PFSK-1 (cell line): ENCODE measurements around the gene AGO1.

Experiments used
- POLR2AphosphoS5 ChIP-seq: IDR thresholded peaks from 2 replicates; pipeline ENCODE4 v1.6.1; 2012; ENCODE audit warnings: low read depth, mild to moderate bottlenecking, control low read depth, low read length, moderate library complexity
- TAF1 ChIP-seq: IDR thresholded peaks from 2 replicates; pipeline ENCODE4 v1.6.1; 2012; ENCODE audit warnings: low read length, control low read depth, borderline replicate concordance; ENCODE audit not compliant: insufficient read depth

DNA sequence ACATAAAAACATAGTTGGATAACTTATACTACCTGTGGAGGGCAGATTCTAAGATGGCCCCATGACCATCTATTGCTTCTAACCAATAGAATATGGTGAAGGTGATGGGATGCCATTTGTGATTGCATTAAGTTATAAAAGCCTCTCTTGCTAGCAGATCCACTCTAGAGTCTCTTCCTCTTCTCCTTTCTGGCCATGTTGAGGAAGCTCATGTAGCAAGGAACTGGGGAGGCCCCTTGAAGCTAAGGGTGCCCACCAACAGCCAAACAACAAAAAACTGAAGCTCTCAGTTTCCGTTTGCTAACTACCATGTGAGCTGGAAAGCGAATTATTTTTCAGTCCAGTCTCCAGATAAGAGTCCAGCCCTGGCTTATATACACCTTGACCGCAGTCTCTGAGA lies 16.0 kb upstream of the AGO1 start:
- TF ChIP-seq POLR2AphosphoS5 (no peak), TAF1 (no peak)
